Nephron progenitor cell (in vitro differentiated cells): ENCODE measurements around the gene RIT1.

Source experiments
- DNase-seq: peaks from one replicate; pipeline ENCODE4 v3.0.0; 2021
- H3K27ac Mint-ChIP-seq: 2 replicates; pipeline ENCODE4 v1.8.0; 2021; ENCODE audit warnings: mild to moderate bottlenecking, moderate library complexity, mixed read lengths
- H3K27me3 Mint-ChIP-seq: 2 replicates; pipeline ENCODE4 v1.8.0; 2021; ENCODE audit warnings: mild to moderate bottlenecking, low read depth, mixed read lengths; ENCODE audit not compliant: poor library complexity
- H3K36me3 Mint-ChIP-seq: 2 replicates; pipeline ENCODE4 v1.8.0; 2021; ENCODE audit warnings: low read depth, mixed read lengths
- H3K4me1 Mint-ChIP-seq: 2 replicates; pipeline ENCODE4 v1.8.0; 2021; ENCODE audit warnings: mixed read lengths
- H3K4me3 Mint-ChIP-seq: 2 replicates; pipeline ENCODE4 v1.8.0; 2021; ENCODE audit warnings: mild to moderate bottlenecking, moderate library complexity, mixed read lengths
- H3K9me3 Mint-ChIP-seq: 2 replicates; pipeline ENCODE4 v1.8.0; 2021; ENCODE audit warnings: mild to moderate bottlenecking, moderate library complexity, mixed read lengths
- CTCF ChIP-seq: fragments of 200-600 bp; sonication (generic); IDR thresholded peaks from 2 replicates; pipeline ENCODE4 v1.5.0; 2021; ENCODE audit warnings: antibody characterized with exemption

Gene RIT1

GRCh38 chr1:155942578-155943141 is 31.5 kb upstream of the RIT1 start:
- Mint-ChIP-seq H3K4me1 (peaks cover 73% of the 10 kb centered on the region), H3K4me3 (no peak overlapping the region)

GRCh38 chr1:155941845-155942531 is 30.8 kb upstream of the RIT1 start:
- Mint-ChIP-seq H3K27ac (no peak overlapping the region), H3K36me3 (peaks cover 5% of the 10 kb centered on the region), H3K27me3 (peaks cover 6% of the 10 kb centered on the region), H3K4me3 (no peak overlapping the region), H3K4me1 (peaks cover 69% of the 10 kb centered on the region), H3K9me3 (no peaks in the 10 kb centered on the region)
- no peak for TF ChIP-seq CTCF
- no peak for DNase-seq

More at GRCh38 chr1:155942578-155943141, 31.5 kb upstream of the RIT1 start:
- Mint-ChIP-seq H3K9me3 (no peaks in the 10 kb centered on the region), H3K27ac (peak overlapping the region; percentile 90), H3K27me3 (peaks cover 6% of the 10 kb centered on the region), H3K36me3 (peaks cover 11% of the 10 kb centered on the region)
- no peak for TF ChIP-seq CTCF
- no peak for DNase-seq

GRCh38 chr1:155940993-155941844 is 30.1 kb upstream of the RIT1 start, which contains the start of gene RXFP4:
Gene RXFP4 (plus strand): TSS chr1:155941638. CDS start chr1:155941710, 72 bp downstream.
- Mint-ChIP-seq H3K27me3 (peaks cover 6% of the 10 kb centered on the region), H3K4me3 (peak within 1 kb of the TSS; percentile 52), H3K9me3 (no peaks in the 10 kb centered on the region), H3K36me3 (no peaks in the 10 kb centered on the region), H3K27ac (peak within 1 kb of the TSS; percentile 56), H3K4me1 (peaks cover 62% of the 10 kb centered on the region)
- no peak for DNase-seq
- TF ChIP-seq CTCF = no peak

GRCh38 chr1:155940482-155940992 is 29.4 kb upstream of the RIT1 start:
- no peaks in the 10 kb centered on the region for H3K36me3 Mint-ChIP-seq
- H3K27ac Mint-ChIP-seq = peak overlapping the region; percentile 56
- H3K4me1 Mint-ChIP-seq = peaks cover 55% of the 10 kb centered on the region
- no peak for TF ChIP-seq CTCF
- no peaks in the 10 kb centered on the region for H3K9me3 Mint-ChIP-seq
- H3K4me3 Mint-ChIP-seq = no peak overlapping the region
- DNase-seq = no peak
- H3K27me3 Mint-ChIP-seq = peaks cover 6% of the 10 kb centered on the region

- no peak overlapping the region for H3K27ac Mint-ChIP-seq
- no peaks in the 10 kb centered on the region for H3K27me3 Mint-ChIP-seq
These were observed 27.1 kb upstream of the RIT1 start for GRCh38 chr1:155938220-155938627.

More at GRCh38 chr1:155938220-155938627, 27.1 kb upstream of the RIT1 start:
- peaks cover 37% of the 10 kb centered on the region for H3K4me1 Mint-ChIP-seq
- H3K36me3 Mint-ChIP-seq = peaks cover under 1% of the 10 kb centered on the region
- no peaks in the 10 kb centered on the region for H3K9me3 Mint-ChIP-seq
- TF ChIP-seq CTCF = peak; percentile 45
- H3K4me3 Mint-ChIP-seq = no peak overlapping the region
- no peak for DNase-seq
